Measurements from ENCODE around the gene THSD7B.

THSD7B gene

GRCh38 chr2:137348301-137348700 lies 583.0 kb downstream of the THSD7B start:
- no peak overlapping the region for H3K4me3 ChIP-seq (ENCODE audit: low read depth, low read length)

- no peak overlapping the region for H3K4me3 ChIP-seq (ENCODE audit: low read depth, low read length)
These were observed 592.3 kb downstream of the THSD7B start for GRCh38 chr2:137357634-137358033.

- H3K4me3 ChIP-seq (ENCODE audit: low read depth, low read length): no peak overlapping the region
These were observed 602.0 kb downstream of the THSD7B start for GRCh38 chr2:137367361-137367760.

- no peak overlapping the region for H3K4me3 ChIP-seq (ENCODE audit: low read depth, low read length)
These were observed 603.8 kb downstream of the THSD7B start for GRCh38 chr2:137369106-137369505.

- H3K4me3 ChIP-seq (ENCODE audit: low read depth, low read length): no peak overlapping the region
These were observed 613.8 kb downstream of the THSD7B start for GRCh38 chr2:137379186-137379585.

- H3K4me3 ChIP-seq (ENCODE audit: low read depth, low read length): no peak overlapping the region
These were observed 615.3 kb downstream of the THSD7B start for GRCh38 chr2:137380610-137381009.

- no peak overlapping the region for H3K4me3 ChIP-seq (ENCODE audit: low read depth, low read length)
These were observed 616.4 kb downstream of the THSD7B start for GRCh38 chr2:137381731-137382130.

GRCh38 chr2:137383391-137383790 lies 618.0 kb downstream of the THSD7B start:
- no peak overlapping the region for H3K4me3 ChIP-seq (ENCODE audit: low read depth, low read length)

GRCh38 chr2:137387044-137387443 lies 621.7 kb downstream of the THSD7B start:
- H3K4me3 ChIP-seq (ENCODE audit: low read depth, low read length): no peak overlapping the region

GRCh38 chr2:137405496-137405895 lies 640.2 kb downstream of the THSD7B start:
- no peak overlapping the region for H3K4me3 ChIP-seq (ENCODE audit: low read depth, low read length)

GRCh38 chr2:137411585-137411984 lies 646.2 kb downstream of the THSD7B start:
- no peak overlapping the region for H3K4me3 ChIP-seq (ENCODE audit: low read depth, low read length)

GRCh38 chr2:137420744-137421143 lies 655.4 kb downstream of the THSD7B start:
- H3K4me3 ChIP-seq (ENCODE audit: low read depth, low read length): no peak overlapping the region

GRCh38 chr2:137435162-137435561 lies 669.8 kb downstream of the THSD7B start:
- H3K4me3 ChIP-seq (ENCODE audit: low read depth, low read length): no peak overlapping the region

GRCh38 chr2:137437386-137437785 lies 672.0 kb downstream of the THSD7B start:
- no peak overlapping the region for H3K4me3 ChIP-seq (ENCODE audit: low read depth, low read length)

GRCh38 chr2:137444970-137445369 lies 679.6 kb downstream of the THSD7B start:
- H3K4me3 ChIP-seq (ENCODE audit: low read depth, low read length): no peak overlapping the region

GRCh38 chr2:137449454-137449853 lies 684.1 kb downstream of the THSD7B start:
- no peak overlapping the region for H3K4me3 ChIP-seq (ENCODE audit: low read depth, low read length)

GRCh38 chr2:137454886-137455285 lies 689.5 kb downstream of the THSD7B start:
- no peak overlapping the region for H3K4me3 ChIP-seq (ENCODE audit: low read depth, low read length)

GRCh38 chr2:137467246-137467862 lies 702.0 kb downstream of the THSD7B start:
- H3K4me3 ChIP-seq (ENCODE audit: low read depth, low read length): no peak overlapping the region

- no peak overlapping the region for H3K4me3 ChIP-seq (ENCODE audit: low read depth, low read length)
These were observed 727.9 kb downstream of the THSD7B start for GRCh38 chr2:137493261-137493660.

- H3K4me3 ChIP-seq (ENCODE audit: low read depth, low read length): no peak overlapping the region
These were observed 735.3 kb downstream of the THSD7B start for GRCh38 chr2:137500599-137500998.

- H3K4me3 ChIP-seq (ENCODE audit: low read depth, low read length): no peak overlapping the region
These were observed 741.9 kb downstream of the THSD7B start for GRCh38 chr2:137507237-137507636.

GRCh38 chr2:137508739-137509384 lies 743.5 kb downstream of the THSD7B start:
- no peak overlapping the region for H3K4me3 ChIP-seq (ENCODE audit: low read depth, low read length)

- no peak overlapping the region for H3K4me3 ChIP-seq (ENCODE audit: low read depth, low read length)
These were observed 746.2 kb downstream of the THSD7B start for GRCh38 chr2:137511526-137511925.
